Activated CD4-positive, alpha-beta T cell treated with anti-CD3 and anti-CD28 coated beads, Interleukin-2, amount 50 U/mL, for 1 hour (primary cell): ENCODE data around the gene PPP1R11.

Experiments
- DNase-seq: peaks from one replicate; pipeline ENCODE4 v3.0.0-alpha.2; 2020

The PPP1R11 gene

DNA sequence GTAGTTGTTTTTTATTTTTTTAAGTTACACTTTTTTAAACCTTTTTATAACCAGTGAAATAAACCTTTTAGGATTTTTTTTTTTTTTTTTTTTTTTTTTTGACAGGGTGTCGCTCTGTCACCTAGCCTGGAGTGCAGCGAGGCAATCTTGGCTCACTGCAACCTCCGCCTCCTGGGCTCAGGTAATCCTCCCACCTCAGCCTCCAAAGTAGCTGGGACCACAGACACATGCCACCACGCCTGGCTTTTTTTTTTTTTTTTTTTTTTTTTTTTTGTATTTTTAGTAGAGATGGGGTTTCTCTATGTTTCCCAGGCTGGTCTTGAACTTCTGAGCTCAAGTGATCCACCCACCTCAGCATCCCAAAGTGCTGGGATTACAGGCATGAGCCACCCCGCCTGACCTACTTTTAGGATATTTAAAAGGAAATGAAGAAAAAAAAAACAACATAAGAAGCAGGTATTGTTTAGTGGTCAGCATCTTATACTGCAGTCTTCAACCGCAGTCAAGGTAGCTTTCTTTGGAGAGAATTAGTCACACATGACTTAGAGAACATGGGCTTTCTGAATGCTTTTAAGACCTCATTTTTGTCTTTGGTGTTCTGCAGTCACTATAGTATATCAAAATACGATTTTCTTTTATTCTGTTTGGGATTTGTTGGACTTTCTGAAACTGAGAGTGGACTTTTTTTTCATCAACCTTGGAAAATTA lies 4.4 kb upstream of the PPP1R11 start:
- no peak for DNase-seq

DNA sequence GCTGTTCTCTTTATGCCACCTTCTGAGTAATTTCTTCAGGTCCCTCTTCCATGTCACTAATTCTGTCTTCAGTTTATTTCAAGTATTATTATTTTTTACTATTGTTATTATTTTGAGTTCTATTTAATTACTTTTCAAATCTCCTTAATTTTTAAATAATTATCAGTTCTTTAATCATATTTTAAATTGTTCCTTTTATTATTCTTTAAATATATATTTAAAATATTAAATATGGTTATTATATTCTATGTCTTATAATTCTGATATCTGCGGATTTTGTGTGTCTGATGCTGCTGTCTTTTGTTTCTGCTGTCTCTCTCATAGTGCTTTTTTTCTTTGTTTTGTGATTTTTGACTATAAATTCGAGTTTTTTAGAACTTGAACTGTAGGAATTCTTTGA lies 3.7 kb upstream of the PPP1R11 start:
- DNase-seq, result no peak

DNA sequence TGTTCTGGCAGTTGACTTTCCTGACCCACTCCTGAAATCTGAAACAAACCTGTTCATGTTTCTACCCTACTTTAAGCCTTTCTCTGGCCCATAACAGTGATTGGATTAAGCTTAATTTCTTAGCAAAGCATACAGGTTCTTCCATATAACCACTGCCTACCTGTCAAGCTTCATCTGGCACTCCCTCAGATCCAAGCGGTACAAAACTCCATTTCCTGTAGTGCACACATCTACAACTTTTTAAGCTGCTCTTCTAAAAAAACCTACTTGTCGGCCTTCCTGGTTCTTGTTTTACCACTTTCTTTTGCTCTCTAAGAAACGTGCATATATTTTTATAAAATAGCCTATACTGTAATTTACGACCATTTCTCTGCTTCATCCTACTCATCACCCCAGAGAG lies 916 bp upstream of the PPP1R11 start:
- no peak for DNase-seq

DNA sequence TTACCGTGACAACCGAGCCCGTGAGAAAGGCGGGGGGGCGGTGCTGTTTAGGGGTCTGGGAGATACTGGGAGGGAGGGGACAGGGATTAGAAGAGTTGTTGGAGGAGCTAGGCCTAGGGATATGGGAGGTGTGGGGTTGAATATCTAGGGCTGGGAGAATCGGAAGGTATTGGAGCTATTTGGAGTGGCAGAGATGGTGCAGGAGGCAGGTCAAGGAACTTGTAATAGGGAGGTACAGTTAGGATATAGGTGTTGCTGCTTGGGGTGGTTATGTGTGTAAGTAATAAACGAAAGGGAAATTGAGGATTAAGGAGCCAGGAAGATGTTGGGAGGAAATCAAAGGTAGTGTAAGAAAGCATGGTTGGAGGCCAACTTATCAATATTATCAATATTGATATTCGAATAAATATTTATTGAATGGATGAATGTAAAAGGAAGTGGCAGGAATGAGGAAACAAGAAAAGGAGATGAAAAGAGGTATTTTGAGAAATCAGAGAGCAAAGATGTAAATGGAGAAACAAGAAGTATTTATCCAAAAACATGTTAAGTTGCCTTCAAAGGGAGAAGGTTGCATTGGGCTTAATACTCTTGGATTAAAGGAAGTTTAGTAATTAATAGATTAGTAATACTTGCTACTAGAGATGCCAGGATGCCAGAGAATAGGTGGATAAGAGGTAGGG lies 602 bp downstream of the PPP1R11 start:
- DNase-seq, result no peak

DNA sequence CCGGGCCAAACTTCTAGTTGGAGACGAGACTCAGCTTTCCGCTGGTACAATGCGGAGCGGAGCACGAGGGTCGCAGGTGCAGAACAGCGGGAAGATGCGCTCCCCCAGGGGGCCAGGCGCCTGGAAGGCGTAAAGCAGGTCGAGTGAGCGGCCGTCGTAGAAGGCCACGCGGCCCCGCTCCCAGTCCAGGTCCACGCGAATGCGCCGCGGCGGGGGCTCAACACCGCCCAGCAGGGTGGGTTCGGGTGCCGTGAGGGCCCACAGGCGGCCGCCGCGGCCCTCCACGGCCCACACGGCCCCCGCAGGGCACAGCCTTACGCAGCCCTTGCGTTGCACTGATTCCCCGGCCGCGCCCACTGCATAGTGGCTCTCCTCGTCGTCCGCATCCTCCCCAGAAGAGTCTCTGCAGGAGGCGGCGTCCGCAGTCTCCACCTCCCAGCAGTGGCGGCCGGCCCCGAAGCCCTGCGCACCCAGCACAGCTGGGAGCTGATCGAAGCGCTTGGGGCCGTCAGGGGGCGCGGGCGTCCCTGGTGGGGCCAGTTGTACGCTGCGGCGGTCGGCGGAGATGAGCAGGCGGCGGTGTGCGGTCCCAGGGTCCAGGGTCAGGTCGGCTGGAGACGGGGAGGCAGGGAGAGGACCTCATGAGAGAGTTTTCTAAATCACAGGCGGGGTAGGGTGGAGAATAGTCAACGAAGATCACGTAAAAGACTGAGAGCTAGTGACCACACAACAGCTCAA lies 4.3 kb downstream of the PPP1R11 start:
- DNase-seq, result no peak

DNA sequence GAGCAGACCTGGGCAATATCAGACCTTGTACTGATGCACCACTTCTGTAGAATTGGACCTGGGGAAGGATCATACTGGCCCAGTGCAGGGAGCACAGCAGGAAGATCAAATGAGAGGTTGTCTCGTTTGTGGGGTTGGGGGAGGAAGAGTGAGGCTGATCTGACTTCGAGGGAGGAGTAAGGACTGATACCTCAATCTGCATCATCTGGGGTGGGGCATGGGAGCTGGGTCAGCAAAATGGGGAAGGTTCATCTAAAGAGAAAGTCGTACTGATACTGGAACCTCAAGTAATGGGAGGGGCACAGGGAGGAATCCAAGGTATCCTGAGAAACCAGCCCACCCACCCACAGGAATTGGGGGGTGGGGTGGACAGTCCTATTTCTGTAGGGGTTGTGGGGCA lies 4.9 kb downstream of the PPP1R11 start:
- no peak for DNase-seq

DNA sequence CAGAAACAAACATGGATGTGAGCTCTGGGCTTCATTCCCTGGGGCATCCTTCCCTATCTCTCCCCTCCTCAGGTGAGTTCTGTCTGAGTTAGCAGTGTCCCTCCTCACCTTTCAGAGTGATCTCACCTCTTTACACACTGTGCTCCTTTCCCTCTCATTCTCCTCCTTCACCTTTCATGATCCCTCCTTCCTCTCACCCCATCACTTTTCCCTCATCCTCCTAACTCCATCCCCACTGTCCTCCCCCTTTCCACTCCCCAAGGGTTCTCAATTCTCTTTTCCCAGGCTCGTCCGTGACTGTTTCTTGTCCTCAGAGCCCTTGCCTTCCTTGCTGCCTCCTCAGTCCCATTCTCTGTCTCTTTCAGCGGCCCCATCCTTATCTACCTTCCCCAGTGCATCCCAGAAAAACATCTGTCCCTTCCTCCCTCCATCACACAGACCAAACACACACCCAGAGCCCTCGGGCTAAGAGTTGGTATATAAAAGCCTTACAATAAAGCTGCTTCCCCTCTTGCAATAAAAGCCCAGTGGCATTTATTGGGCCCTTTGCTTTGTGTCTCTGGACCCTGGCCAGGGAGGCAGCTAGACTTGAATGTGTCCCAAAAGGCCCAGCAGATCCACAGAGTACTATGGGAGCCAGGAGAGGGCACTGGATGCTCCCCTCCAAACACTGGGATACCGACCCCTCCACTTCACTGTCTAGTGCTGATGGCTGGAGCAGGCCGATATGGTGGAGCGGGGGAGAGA lies 6.7 kb downstream of the PPP1R11 start:
- no peak for DNase-seq

DNA sequence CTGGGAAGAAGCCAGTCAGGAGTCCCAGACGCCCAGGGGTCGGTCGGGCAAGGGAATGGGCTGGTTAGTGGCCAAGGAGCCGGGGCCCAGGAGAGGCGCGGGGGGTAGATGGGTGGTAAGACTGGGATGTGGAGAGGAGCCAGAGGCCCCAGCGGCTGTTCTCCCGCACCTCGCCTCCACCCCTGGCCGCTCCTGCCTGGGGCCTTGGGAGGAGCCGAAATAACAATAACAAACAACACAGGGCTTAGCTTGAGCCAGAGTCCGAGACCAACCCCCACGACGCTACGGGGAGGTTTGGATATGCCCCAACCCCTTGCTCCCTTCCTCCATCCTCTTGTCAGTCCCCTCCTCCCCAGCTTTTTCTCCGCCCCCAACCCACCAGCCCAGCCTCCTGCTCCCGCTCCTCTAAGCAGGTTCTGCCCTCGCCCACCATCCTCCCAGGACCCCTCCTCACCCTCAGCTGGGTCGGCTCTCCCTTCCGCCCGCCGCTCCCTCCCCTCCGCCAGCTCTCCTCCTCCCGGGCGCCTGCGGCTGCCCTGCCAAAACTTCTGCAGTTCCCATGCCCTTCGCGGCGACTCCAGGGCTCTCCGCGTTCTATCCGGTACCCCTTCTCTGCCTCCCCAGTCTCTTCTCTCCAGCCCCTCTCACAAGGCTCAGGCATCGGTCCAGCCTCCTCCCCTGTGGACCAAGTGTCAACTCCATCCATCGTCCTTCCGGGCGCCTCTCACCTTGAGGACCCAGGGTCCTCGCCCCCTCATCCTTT lies 7.5 kb downstream of the PPP1R11 start:
- DNase-seq, result no peak

DNA sequence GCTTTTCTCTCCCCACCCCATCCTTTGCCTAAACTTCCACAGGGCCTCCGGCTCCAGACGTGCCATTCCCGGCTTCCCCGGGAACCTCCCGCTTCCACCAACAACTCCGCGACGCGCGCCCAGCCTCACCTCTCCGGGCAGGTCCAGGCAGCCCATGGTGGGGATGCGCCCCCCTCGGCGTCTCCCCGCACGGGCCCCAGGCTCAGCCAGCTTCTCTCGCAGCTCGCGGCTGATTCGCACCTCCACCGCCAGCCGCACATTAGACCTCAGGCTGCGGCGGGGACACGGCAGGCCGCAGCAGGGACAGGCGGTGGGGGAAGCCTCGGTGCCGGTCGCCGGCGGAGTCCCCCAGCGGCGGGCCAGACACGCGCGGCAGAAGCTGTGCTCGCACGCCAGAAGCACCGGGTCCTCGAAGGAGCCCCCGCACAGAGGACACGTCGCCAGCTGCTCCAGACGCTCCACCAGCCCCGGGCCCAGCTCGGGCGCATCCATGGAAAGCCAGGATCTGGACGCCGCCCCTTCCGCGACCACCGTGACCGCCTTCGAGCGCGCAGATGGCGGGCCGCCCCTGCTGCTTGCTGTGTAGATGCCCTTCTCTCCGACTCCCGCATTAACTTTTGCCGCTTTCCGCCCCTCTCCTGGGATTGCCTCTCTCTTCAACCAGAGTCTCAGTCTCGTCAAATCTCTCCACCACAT lies 8.2 kb downstream of the PPP1R11 start, which contains the start of gene RNF39:
Gene RNF39, minus strand, starts transcription at position 676 of the 696 bp plus-strand sequence. Its CDS starts 184 bp downstream, at position 492.
- DNase-seq, result no peak

DNA sequence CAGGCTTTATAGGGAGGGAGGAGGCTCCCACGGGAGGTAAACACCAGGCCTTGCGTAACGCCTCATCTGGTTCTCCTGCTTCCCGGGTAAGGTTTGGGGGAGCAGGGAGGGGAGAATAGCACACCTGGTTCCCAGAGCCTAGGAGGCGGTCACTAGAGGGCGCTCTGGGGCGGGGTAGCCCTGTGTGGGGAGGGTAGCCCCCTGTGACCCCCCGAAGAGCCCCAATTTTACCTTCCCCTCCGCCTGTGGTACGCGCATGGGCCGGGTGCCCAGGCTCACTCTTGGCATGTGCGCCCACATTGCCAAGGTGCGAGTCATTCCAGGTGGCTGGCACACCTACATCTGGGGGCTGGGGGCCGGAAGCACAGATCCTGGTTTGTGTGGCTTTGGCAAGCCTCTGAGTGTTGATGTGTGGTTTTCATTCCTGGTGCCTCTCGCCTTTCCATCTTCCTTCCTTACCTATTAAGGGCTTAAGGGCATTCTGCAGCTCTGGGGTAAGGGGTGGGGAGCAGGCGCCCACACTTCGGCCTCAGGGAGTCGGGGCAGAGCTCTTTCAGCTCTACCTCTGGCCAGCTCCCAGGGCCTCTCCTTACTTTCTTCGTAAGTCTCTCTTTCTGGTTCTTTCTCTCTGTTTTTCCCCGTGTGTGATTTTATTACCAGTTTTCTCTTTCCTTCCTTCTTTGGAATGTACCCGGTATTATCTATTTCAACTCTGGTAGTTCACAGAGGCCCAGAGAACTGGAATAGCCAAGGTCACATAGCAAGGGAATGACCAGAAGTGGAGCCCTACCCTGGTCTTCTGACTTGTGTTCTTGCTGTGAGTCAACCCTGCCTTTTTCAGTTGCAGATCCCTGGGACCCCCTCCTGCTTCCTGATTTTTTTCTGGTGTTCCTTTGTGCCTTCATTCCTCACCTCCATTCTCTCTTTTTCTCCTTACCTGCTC lies 9.1 kb downstream of the PPP1R11 start:
- DNase-seq, result no peak

DNA sequence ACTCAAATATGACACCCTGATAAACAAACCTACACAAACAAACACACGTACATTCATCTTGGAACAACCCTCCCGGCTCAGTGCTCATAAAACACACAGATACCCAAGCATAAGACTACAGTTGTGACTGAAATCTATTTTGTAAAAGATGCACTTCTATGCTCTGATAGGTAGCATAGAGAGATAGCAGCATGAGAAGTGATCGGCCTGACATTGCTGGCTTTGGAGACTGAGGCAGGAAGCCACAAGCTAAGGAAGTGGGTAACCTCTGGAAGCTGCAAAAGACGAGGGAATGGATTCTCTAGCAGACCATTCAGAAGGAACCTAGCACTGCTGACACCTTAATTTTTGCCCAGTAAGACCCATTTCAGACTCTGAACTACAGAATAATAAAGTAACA lies 10.2 kb downstream of the PPP1R11 start:
- DNase-seq, result no peak

DNA sequence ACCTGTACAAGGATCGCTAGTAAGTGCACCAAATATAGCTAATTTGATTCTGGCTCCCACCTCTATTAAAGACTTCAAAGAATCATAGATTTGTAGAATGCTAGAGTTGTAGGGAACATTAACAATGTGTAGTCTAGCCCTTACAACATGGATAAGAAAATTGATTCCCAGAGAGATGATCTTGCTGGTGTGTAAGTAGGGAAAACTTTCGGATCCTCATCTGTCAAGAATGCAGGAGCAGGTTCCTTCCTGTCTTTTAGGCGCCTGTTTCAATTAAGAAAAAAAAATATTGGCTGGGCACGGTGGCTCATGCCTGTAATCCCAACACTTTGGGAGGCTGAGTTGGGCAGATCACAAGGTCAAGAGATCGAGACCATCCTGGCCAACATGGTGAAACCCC lies 20.9 kb downstream of the PPP1R11 start:
- no peak for DNase-seq

DNA sequence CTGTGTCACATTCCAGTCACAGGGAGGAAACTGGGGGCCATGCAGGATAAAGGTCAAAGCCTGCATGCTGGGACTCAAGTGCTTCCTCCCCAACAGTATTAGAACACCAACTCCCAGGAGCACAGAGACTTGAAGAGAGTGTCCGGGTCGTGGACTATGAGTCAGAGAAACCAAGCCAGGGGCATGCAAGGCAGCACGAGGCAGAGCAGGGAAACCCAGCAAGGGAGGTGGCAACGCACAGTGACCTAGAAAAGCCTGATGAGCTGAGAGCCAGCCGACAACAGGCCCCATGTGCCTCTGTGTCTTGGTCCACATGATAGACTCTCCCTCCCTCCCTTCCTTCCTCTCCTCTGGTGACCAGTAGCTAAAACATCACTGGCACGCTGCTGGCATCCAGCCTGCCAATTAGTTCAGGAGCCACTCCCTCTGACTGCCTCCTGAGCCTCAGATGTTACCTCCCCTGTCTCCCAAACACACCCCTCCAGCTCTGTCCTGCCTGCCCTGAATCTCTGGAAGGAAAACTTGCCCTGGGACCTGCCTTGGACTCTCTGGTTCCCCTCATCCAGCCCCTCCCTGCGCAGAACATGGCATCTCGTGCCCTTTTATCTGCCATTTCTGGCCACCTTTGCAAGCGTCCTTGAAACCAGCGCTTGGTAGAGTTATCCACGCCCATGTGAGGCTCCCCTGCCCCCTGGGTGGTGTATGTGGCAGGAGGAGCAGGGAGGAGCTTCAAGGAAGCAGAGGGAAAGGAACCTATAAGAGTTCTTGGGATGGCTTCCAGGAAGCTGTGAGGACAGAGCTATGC lies 24.8 kb downstream of the PPP1R11 start:
- no peak for DNase-seq

DNA sequence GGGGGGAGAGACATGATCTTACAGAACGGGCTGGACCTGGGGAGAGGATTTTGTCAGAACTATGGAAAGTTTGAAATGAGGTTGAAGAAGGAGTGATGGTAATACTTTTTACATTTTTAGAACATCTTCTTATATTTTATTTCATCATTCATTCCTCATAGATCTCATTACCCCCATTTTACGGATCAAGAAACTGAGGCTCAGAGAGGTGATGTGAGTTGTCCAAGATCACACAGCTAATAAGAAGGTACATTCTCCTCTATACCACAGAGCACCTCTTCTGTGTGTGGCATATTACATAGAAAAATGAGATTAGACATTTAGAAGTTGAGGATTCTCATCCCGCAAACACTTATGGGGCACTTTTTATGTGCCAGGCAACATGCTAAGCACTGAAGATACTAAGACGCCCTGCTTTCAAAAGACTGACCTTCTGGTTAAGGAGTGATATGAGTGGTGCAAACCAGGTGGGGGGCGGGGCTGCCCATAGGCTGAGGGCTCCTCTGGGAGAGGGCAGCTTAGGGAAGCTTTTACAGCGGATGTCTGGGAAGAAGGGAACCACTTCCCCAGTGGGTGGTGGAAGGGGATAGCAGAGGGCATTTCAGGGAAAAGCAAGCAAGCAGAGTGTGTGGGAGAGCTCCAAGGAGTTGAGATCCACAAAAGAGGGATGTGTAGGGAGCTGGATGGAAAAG lies 26.0 kb downstream of the PPP1R11 start:
- no peak for DNase-seq

DNA sequence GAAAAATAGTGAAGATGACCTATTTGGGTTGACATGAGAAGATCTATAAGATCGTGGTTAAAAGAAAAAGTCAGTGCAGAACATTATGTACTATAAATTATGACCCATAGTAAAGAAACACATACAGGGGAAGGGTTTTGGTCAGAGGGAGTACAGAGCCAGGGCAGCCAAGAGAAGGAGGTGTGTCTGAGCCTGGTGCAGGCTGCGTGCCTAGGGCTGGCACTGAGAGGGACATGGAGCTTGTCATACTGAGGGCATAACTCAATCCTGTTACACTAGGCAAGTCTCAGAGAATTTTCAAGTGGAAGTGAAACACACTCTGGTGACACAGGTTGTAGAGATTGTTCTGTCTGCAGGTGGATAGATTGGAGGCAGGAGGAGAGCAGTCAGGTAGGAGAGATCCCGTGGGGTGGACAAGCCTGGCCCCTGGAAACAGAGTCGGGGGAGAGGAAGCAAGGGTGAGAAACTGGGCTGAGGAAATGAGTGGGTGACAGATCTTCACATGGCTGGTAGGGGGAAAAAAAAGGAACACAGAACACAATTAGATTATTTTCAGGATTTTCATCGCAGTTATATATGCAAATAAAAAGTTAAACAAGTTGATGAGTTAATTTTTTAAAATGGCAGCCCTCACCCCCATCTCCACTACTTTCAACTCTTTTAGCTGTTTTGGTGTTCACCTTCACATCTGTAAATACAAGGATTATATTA lies 27.1 kb downstream of the PPP1R11 start:
- no peak for DNase-seq

DNA sequence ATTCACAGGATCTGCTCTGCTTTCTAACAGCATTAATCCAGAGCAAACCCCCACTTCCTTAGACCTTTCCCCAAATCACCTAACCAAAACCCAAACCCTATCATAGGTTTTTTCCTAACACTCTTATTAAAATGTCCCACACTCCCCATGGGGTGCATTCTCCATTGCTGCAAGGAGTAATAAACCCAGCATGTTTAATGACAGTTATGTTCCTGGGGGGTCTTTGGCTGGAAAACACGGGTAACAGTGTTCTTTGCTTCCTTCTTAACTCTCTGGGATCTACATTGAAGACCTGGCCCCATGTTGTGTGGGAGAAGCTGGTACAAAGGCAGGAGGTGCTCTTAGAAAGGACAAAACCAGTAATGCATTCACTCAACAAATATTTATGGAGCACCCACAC lies 29.8 kb downstream of the PPP1R11 start:
- DNase-seq, result no peak

DNA sequence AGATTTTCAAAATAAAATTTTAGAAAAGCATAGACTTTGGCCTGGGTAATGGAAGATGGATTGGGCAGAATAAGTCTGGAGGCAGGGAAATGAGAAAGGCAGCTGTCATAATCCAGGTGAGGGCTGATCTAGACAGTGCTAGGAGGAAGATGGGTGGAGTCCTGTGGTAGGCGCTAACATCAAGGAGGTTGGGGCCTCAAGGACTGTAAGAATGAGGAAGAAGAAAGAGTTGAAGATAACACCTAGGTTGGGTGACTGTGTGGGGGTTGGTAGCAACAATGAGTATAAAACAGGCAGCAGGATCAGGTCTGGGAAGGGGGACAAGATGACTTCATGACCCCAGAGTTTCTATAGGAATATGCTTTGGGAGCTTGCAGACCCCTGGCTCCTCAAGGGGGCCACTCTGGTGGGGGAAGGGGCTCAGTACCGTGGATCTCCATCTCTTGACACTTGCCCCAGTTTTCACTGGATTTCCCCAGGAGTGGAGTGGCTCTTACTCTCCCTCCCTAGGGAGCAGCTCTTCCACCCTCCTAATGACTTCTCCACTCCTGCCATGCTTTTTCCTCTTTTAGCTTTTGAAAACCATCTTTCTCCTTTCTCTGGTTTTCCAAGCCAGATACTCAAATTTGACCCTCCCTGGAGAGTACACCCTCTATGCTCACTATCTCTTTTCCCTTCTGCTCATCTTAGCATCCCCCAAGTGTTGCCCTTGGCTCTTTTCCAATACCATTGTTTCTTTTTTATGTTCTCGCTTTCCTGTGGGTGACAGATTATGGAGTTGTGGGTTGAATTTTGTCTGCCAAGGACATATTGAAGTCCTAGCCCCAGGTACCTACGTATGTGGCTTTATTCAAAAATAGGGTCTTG lies 31.1 kb downstream of the PPP1R11 start:
- DNase-seq, result no peak
